Measurements from ENCODE around the gene C1QL4. TPM values are rescaled to one million over a fixed set of nuclear protein-coding genes. Genes with fewer than 3 reads are reported as not detected.

Gene C1QL4
- total RNA-seq, 2 donors from 2014 or later: not detected

DNA sequence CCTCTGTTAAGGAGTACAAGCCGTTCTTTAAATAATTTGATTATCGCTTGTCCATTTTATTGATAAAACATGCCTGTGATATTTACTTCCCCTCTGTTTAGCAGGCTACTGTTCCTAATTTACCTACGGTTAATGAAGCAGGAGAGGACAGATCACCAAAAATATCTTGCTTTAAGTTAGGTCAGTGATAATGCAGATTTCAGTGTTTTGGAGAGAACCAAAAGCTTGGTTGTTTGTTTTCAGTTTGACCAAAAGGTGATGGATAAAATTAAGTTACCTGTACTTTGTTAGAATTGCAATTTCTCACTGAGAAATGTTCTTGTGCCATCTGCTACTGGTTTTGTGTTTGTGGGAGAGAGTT is 31.2 kb upstream of the C1QL4 start:
- Histone ChIP-seq H3K27me3 (no peaks in the 10 kb centered on the region), H3K36me3 (no peaks in the 10 kb centered on the region), H3K4me1 (peaks cover 0 to 28% of the 10 kb centered on the region in 2 donors), H3K9me3 (no peaks in the 10 kb centered on the region), H3K27ac (peak overlapping the region; percentile 95 to 99), H3K4me3 (peak overlapping the region; percentile 84 to 91)
- no peak for DNase-seq (ENCODE audit: low spot score)
- TF ChIP-seq, protein P1, sequence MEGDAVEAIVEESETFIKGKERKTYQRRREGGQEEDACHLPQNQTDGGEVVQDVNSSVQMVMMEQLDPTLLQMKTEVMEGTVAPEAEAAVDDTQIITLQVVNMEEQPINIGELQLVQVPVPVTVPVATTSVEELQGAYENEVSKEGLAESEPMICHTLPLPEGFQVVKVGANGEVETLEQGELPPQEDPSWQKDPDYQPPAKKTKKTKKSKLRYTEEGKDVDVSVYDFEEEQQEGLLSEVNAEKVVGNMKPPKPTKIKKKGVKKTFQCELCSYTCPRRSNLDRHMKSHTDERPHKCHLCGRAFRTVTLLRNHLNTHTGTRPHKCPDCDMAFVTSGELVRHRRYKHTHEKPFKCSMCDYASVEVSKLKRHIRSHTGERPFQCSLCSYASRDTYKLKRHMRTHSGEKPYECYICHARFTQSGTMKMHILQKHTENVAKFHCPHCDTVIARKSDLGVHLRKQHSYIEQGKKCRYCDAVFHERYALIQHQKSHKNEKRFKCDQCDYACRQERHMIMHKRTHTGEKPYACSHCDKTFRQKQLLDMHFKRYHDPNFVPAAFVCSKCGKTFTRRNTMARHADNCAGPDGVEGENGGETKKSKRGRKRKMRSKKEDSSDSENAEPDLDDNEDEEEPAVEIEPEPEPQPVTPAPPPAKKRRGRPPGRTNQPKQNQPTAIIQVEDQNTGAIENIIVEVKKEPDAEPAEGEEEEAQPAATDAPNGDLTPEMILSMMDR (IDR thresholded peaks at IDR 0.05): no peak

DNA sequence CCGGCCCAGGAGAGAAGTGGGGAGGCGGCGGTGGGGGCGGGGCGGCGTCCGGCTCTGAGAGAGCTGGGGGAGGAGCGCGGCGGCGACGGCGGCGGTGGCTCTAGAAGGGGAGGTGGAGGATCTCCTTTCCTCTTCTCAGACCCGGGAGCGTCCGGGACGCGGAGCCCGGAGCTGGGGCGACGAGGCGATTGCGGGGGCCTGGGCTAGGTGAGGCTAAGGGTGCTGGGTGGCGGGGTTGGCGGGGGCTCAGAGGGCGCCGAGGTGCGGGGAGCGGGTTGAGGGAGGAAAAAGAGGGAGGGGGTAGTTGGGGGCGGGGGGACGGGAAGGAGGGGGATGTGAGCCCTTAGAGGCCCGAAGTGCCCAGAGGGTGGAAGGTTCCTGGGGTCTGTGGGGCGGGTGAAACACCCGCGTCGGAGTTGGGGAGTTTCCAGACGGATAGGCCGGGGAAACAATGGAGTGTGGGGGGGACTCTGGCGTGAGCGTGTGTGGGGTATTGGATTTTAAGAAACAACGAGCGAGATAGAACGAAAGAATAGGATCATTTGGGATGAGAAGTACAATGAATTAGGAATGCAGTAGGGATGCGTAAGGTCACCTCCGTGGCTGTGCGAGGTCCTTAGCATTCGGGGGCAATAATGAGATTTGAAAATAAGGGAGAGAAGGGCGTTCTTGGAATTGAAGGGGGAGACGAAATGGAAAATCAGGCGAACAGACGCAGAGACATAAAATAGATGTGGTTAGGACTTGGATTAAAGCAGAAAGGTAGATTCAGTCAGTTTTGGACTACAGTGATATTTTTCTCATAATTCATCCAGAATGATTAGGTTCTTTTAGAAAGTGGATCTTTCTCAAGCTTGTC is 30.6 kb upstream of the C1QL4 start, which contains the start of gene SPATS2:
Gene SPATS2 (plus strand): TSS at position 82 of the 859 bp plus-strand sequence. CDS start 93,551 bp downstream, outside the sequence.
- DNase-seq (ENCODE audit: low spot score): peak; percentile 92
- Histone ChIP-seq H3K9me3 (no peaks in the 10 kb centered on the region), H3K27ac (peak within 1 kb of the TSS; percentile 95 to 99), H3K4me1 (peaks cover 0 to 28% of the 10 kb centered on the region in 2 donors), H3K4me3 (peak within 1 kb of the TSS; percentile 84 to 91), H3K27me3 (no peaks in the 10 kb centered on the region), H3K36me3 (no peaks in the 10 kb centered on the region)
- TF ChIP-seq, protein P1 (IDR thresholded peaks at IDR 0.05): no peak

DNA sequence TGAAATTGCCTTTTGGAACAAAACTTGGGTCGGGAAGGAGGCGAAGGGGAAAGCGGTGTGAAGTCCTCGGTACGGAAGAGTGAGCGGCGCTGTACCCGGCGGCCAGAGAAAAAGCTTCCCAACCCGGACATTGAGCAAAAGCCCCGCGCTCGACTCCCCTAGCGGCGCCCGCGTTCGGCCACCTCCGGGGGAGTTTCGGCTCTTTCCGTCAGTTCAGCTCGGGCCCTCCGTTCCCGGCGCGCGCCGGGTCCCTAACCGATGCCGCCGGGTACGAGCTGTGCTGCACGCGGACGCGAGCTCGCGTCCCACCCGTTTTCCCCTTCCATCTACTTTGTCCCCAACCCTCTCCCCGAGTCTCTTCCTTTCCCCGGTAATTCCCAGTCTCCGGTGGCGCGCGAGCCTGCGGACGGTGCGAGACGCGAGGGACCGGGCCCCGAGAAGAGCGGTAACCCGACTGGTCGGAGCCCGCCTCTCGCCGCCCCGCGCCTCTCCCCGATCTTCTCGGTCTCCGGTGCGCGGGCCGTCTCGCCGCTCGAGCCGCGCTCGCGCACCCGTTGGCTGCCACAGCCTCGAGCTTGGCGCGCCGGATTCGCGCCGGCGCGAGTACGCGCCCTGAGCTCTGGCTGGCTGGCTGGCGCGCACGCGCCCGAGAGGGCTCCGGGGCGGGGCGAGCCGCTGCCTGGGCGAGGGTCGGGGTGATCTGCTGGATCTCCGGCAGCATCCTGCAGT is 29.8 kb upstream of the C1QL4 start:
- TF ChIP-seq, protein P1 (IDR thresholded peaks at IDR 0.05): peak in 1 of 2 donors; percentile 59
- no peaks in the 10 kb centered on the region for H3K27me3 ChIP-seq

DNA sequence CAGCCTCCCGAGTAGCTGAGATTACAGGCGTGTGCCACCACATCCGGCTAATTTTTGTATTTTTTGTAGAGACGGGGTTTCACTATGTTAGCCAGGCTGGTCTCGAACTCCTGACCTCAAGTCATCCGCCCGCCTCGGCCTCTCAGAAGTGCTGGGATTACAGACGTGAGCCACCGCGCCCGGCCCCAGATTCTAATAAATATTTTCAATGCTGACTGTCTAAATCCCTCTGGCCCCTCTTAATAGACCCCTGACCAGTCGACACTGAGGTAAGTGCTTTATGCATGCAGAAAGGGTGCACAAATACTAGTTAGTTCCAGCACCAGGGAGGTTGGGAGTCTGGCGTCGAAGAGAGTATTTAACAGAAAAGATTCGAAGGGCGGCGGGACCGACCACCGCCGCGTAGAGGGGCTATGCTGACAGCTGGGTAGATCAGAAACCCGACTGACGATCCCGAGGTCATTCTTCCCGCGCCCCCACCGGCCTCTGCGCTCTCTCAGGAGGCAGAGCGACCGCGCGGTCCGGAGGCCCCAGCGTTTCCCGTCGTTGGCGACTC is 29.2 kb upstream of the C1QL4 start:
- no peaks in the 10 kb centered on the region for H3K36me3 ChIP-seq
- no peaks in the 10 kb centered on the region for H3K27me3 ChIP-seq
- TF ChIP-seq, protein P1 (IDR thresholded peaks at IDR 0.05): no peak

More for the DNA sequence above, 29.8 kb upstream of the C1QL4 start:
- peak; percentile 87 for DNase-seq (ENCODE audit: low spot score)
- H3K4me3 ChIP-seq: peak overlapping the region; percentile 84 to 91
- peaks cover 0 to 28% of the 10 kb centered on the region in 2 donors for H3K4me1 ChIP-seq
- H3K27ac ChIP-seq: peak overlapping the region; percentile 95 to 99
- no peaks in the 10 kb centered on the region for H3K9me3 ChIP-seq
- no peaks in the 10 kb centered on the region for H3K36me3 ChIP-seq

DNA sequence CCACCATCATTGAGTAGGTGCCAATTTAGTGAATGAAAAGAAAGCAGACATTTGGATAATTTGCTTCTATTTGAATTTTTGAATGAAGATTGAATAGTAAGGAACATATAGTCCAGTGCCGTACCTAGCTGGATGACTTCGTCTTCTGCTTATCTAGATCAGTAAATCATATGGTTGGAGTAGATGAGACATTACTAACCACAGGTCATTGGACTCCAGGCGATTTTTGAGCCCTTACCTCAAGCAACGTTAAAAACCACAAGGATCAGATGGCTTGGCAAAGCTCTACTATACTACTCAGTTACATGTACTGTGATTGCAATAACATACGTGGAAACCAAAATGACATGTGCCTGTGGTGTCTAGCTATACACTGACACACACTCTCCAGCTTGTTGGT is 28.6 kb upstream of the C1QL4 start:
- no peaks in the 10 kb centered on the region for H3K27me3 ChIP-seq
- no peaks in the 10 kb centered on the region for H3K9me3 ChIP-seq
- H3K27ac ChIP-seq: no peak overlapping the region
- TF ChIP-seq, protein P1 (IDR thresholded peaks at IDR 0.05): no peak
- peaks cover 0 to 28% of the 10 kb centered on the region in 2 donors for H3K4me1 ChIP-seq
- H3K36me3 ChIP-seq: no peaks in the 10 kb centered on the region
- no peak for DNase-seq (ENCODE audit: low spot score)
- peak overlapping the region in 1 of 2 donors; percentile 84 for H3K4me3 ChIP-seq

More for the DNA sequence above, 29.2 kb upstream of the C1QL4 start:
- peak overlapping the region; percentile 95 to 99 for H3K27ac ChIP-seq
- no peak for DNase-seq (ENCODE audit: low spot score)
- H3K4me3 ChIP-seq: peak overlapping the region; percentile 84 to 91
- H3K9me3 ChIP-seq: no peaks in the 10 kb centered on the region
- H3K4me1 ChIP-seq: peaks cover 0 to 28% of the 10 kb centered on the region in 2 donors

Measured in right atrium auricular region (tissue), 2 donors.